Activated T-cell treated with anti-CD3 and anti-CD28 coated beads for 1 hour (primary cell): ENCODE measurements around the gene GYPC.
"Not testable (repeated sequence)": the region's sequence is repeated elsewhere in the genome, so short reads cannot be mapped to it uniquely, and the experiment has no call there.

Source experiments
- DNase-seq: peaks from one replicate; pipeline ENCODE4 v3.0.0-alpha.2; 2020; ENCODE audit warnings: low read depth

Gene GYPC

DNA sequence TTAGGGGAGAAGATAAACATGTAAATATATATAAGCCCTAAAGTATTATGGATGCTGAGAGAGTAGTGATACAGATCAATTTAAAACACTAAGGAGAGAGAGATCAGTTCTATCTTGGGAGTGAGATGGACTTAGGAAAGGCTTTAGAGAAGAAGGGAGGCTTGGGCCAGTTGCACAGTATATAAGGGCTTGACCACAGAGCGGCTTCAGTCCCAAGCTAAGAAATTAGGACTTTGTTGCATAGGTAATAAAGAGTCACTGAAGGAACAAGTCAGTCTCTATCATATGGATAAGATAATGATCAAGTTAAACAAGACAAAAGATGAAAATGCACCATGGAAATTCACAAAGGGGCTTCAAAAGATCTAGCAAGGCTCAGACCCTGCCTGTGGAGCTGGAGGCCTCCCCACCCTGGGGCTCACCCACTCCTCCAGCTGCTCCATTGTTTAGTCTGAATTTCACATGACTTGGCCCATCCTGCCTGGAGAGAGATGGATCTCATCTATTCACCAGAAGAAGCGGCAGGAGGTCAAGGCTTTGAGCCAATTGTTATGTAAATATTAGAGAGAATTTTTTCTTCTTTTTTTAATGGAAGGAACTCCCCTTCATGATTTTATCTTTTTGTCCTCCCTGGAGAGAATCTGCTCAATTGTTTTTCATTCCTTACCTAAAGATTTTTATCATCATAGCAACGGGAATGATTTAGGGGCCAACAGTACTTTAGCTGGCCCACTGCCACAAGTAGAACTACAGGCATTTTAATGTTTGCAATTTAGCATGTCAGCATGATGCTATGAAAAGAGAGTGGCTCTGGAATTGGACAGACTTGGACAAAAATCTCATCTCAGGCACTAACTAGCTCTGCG lies 44.0 kb downstream of the GYPC start:
- no peak for DNase-seq

- no peak for DNase-seq
Observed at GRCh38 chr2:126700677-126701076, 44.7 kb downstream of the GYPC start.

DNA sequence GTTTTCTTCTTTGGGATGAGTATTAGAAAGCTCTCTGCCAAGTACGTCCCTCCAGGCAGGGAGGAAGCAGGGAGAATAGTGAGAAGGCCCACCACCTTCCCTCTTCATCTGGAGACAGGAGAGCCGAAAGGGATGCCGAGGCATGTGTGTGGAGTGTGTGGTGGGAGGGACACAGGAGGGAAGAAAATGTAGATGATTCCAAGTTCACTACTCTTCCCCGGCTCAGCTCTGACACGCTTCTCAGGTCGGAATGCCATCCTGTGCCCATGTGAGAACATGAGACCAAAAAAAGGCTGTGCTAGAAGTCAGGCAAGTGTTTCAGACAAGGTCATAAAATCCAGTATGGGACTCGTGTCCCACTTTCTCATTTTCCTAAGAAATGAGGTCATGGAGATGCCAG lies 47.4 kb downstream of the GYPC start:
- no peak for DNase-seq

GRCh38 chr2:126704434-126705160 lies 48.6 kb downstream of the GYPC start:
- no peak for DNase-seq

DNA sequence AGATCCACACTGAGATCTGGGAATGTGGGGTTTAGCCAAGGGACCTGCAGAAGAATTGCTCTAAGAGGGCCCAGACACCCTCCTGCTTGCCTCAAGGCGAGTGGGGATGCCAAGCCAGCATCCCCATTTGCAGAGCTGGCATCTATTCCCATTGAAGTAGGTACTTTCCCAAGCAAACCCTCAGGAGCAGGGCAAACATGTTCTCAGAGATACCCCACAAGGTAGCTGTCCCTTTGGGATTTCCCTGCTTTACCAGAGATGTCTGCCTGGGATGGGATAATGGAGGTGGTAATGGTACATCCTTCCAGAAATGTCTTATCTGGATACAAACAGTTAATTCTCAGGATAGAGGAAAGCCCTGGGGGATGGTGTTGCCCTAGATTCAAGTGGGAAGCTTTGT lies 51.2 kb downstream of the GYPC start:
- DNase-seq, result no peak

GRCh38 chr2:126707941-126708340 lies 52.0 kb downstream of the GYPC start:
- no peak for DNase-seq

DNA sequence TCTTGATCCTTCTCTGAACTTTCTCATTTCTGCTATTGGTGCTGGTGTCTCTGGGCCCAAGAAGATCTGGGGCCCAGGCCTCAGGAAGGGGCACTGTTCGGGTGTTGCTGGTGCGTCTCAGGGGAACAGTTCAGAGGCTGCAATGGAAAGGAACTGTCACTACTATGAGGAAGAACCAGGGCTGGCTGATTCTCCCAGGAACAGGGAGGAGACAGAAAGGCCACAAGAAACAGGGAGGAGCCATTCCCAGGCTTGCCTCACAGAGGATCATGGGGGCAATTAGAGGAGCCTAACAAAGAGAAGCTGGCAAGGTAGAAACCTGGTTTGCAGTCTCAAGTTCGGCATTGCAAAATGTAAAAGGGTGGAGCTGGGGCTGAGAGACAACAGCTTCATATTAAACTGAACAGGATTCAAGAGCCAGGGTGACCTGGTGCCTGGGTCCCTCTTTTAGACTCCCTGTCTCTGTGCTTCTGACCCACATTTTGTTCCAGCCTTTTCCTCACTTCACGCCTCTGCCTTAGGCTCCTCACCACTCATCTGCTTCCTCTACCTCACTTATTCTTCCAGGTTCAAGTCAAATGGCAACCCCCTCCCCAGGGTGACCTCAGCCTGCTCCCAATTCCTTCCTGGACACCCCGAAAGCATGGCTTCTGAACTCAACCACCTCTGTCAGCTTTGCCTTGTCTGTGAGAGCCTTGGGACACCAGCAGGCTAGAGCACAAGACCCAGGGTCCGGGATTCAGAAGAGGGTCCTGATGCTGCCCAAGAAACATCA lies 58.4 kb downstream of the GYPC start:
- no peak for DNase-seq

DNA sequence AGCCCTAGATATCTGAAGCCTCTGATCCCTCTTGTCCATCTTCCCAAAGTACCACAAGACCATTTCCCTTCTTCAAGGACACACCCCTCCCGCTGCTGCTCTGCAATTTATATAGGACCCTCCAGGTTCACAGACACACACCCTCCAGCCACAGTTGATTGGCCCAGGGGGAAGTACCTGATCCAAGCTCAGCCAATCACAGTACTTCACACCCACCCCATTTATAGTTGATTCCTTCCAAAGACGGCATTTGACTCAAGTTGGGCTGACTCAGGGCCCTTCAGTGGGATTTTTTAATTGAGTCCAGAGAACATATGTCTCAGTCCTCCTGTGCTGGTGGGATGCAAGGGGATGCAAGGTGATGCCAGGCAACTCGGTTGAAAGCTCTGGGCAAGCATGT lies 59.2 kb downstream of the GYPC start:
- DNase-seq, result no peak

GRCh38 chr2:126715576-126716406 lies 59.8 kb downstream of the GYPC start:
- no peak for DNase-seq

GRCh38 chr2:126717277-126717676 lies 61.3 kb downstream of the GYPC start:
- DNase-seq, result not testable (repeated sequence)

- DNase-seq, result no peak
Observed at GRCh38 chr2:126717928-126718327, 62.0 kb downstream of the GYPC start.

GRCh38 chr2:126719191-126719832 lies 63.4 kb downstream of the GYPC start:
- DNase-seq, result no peak

DNA sequence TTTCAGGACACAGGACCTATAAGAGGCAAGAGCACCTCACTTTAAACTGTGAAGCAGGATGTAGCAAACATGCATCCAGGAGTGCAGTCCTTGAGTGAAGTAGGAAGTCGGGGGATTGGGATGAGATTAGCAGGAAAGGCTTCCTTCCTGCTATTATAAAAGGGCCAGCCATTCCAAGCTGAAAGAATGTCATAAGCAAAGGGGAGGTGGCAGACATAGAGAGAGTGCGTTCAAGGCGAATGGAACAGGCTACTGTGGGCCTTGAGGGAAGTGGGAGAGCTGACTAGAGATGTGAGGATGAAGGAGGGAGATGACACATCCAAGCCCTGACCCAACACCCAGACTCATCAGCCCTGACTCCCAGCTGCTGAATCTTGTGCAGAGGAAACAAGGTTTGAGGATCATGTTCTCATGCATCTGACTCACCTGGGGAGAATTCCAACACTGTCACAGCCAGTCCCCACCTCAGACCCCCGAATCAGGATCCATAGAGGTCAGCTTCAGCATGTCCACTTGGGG lies 63.9 kb downstream of the GYPC start:
- no peak for DNase-seq

DNA sequence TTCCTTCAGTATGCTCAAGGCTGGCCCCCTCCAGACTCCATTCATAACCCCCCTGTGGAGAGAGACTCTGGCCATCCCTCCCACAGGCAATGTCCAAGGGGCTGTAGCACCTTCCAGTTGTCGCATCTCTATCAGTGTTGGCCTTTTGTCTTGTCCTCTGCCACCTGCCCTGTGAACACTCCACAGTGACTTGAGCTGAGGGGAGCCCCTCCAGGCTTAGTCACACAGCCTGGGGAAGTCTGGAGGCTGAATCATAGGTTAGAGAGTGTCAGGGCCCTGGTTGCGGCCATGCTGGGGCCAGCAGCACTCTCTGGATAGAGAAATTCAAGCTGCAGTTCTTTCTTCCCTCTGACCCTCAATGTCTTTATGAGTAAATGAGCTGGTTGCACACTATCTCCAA lies 64.7 kb downstream of the GYPC start:
- DNase-seq, result no peak

GRCh38 chr2:126722081-126722480 lies 66.1 kb downstream of the GYPC start:
- no peak for DNase-seq

- no peak for DNase-seq
Observed at GRCh38 chr2:126722546-126722945, 66.6 kb downstream of the GYPC start.

DNA sequence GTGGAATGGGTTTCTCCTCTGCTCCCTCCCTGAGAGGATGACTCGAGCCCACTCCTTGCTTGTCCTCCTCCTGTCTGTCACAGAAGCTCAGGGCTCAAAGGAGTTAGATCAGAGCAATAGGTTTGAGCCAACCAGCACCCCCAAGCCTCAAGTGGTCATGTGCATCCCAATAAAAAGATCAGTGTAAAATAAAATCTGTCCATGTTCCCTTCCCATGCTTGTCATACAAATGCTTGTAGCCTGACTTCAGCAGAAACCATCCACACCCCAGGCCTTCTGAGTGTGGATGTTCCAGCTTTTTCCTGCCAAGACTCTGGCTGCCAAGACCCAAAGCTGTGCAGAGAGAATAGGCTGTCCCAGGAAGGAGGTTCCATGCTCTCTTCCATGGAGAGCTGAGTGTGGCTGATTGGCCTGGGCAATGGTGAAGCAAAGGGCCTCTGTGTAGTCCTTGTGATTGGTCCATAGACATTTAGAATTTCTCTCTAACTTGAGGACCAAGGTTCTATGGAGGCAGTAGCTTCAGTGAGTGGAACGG lies 67.4 kb downstream of the GYPC start:
- DNase-seq, result no peak

- DNase-seq, result no peak
Observed at GRCh38 chr2:126725580-126725979, 69.6 kb downstream of the GYPC start.

- DNase-seq, result no peak
Observed at GRCh38 chr2:126729896-126730295, 73.9 kb downstream of the GYPC start.

DNA sequence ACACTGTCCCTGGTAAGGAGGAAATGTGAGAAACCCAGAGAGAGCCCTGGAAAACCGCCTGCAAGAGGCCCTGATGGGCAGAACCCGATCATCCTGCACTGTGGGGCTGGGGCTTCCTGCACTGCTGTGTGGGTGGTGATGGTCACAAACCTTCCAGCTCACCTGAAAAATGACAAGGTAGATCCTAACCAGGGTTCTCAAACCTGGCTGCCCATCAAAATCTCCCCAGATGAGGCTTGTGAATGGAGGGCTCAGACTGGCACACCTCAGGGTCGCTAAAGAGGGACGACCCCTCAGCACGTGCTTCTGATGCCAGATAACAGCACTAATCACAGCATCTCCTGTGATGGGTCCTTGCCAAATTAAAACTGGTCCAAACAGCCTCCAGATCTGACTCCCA lies 74.7 kb downstream of the GYPC start:
- DNase-seq, result no peak

DNA sequence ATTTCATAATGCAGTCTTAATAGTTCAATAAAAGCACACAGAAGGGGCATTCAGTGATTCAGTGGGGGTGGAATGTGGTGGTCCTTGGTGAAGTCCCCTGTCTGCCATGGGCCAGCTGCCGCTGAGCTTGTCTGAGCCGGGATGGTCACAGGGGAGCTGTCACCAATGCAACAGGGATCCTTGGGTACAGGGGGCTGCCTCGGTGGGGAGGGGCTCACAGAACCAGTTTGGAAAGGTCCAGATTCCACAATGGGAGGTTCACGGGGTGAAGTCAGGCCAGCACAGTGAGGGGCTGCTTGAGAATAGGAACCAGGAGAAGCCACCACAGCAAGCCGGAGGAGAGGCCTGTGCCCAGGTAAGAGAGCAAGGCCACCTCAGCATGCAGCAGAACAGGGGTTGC lies 75.4 kb downstream of the GYPC start:
- DNase-seq, result no peak
